ENCODE data around the gene UBE4B. TPM values are rescaled to one million over a fixed set of nuclear protein-coding genes. Genes with fewer than 3 reads are reported as not detected.

UBE4B gene
- total and polyA plus RNA-seq, 2 of the 4 experiments (the other 2 are of a cell fraction), result 26.5 to 39.3 TPM

GRCh38 chr1:10031461-10031860 is 1.3 kb upstream of the UBE4B start:
- ChIA-PET POLR2A (ENCODE audit: unreplicated experiment) (no interaction called here), CTCF (no interaction called here)
- H3K9me1 ChIP-seq (ENCODE audit: insufficient read depth, low read length), result no peaks in the 10 kb centered on the region
- H3K4me3 ChIP-seq (ENCODE audit: insufficient read depth, low read depth, low read length), result no peak overlapping the region
- no peak overlapping the region for H4K5ac ChIP-seq (ENCODE audit: low read depth, low read length)
- peaks cover 0 to 16% of the 10 kb centered on the region in 2 experiments; a peak in 2 of 4 replicates for H3K79me1 ChIP-seq (ENCODE audit: low read depth in 1 of 2, low read length in 2 of 2)
- no peak overlapping the region for H2AFZ ChIP-seq (replicated peaks; ENCODE audit: low read length, poor library complexity)
- peaks cover 6% of the 10 kb centered on the region; the same call in 1 of the 2 replicates for H3K4me1 ChIP-seq (ENCODE audit: control insufficient read depth, insufficient read depth, low read length)
- no peak overlapping the region for H3K23ac ChIP-seq (ENCODE audit: low read depth, low read length)
- no CpG with 5 or more reads among the region's 3 CpGs for WGBS, 2 experiments (ENCODE audit: extremely low coverage in 2 of 2, insufficient read length in 1 of 2)
- H4K8ac ChIP-seq (ENCODE audit: low read depth in 2 of 2, low read length in 2 of 2), result no peak overlapping the region
- in situ Hi-C loops (cut with MboI; ENCODE audit: low sequenced_read_pairs), result no loop called here
- H3K4me2 ChIP-seq (ENCODE audit: low read depth, low read length), result no peak overlapping the region
- no peak overlapping the region for H2AK5ac ChIP-seq (ENCODE audit: low read depth, low read length)
- peaks cover 5% of the 10 kb centered on the region; the same call in 1 of the 2 replicates for H4K20me1 ChIP-seq (ENCODE audit: insufficient read depth, low read length)
- no peak overlapping the region for H3K14ac ChIP-seq (replicated peaks; ENCODE audit: low read depth, low read length)
- intact Hi-C loops (cut with micrococcal nuclease), result loop anchor here (5.0 to 10.0 kb wide), 3 partner anchors 44 to 393 kb away; partner anchors contain the start of gene KIF1B
- no peak overlapping the region for H4K91ac ChIP-seq (ENCODE audit: insufficient read depth, low read depth, low read length)
- DNase-seq, result peak; percentile 75
- BruUV-seq (replicated peaks), result no TSS peak
- no peaks in the 10 kb centered on the region for H3K9me3 ChIP-seq (ENCODE audit: control insufficient read depth, insufficient read depth, low read length)
- no peak overlapping the region for H3K27ac ChIP-seq (ENCODE audit: insufficient read depth, low read length)
- H2BK120ac ChIP-seq (ENCODE audit: low read depth, low read length), result 0 out of 2 replicates have a peak overlapping the region, but pooled peaks have one; percentile 32
- H3K18ac ChIP-seq (ENCODE audit: low read depth, low read length), result no peak overlapping the region
- TF ChIP-seq FOS (IDR thresholded peaks at IDR 0.05; ENCODE audit: low read depth, low read length) (no peak), BHLHE40 (IDR thresholded peaks at IDR 0.05; ENCODE audit: low read depth, low read length) (no peak), USF2 (IDR thresholded peaks at IDR 0.05; ENCODE audit: low read depth, low read length) (no peak), SMC3 (IDR thresholded peaks at IDR 0.05; ENCODE audit: low read depth, low read length) (no peak), CEBPB (IDR thresholded peaks at IDR 0.05; ENCODE audit: low read depth, low read length) (no peak), NFE2L2 (IDR thresholded peaks at IDR 0.05; ENCODE audit: low read depth, low read length) (no peak), MAFK (IDR thresholded peaks at IDR 0.05; ENCODE audit: low read depth, low read length) (no peak), MAZ (IDR thresholded peaks at IDR 0.05; ENCODE audit: borderline replicate concordance, low read depth, low read length) (no peak), RCOR1 (IDR thresholded peaks at IDR 0.05; ENCODE audit: insufficient replicate concordance, low read length) (no peak), RAD21 (IDR thresholded peaks at IDR 0.05; ENCODE audit: low read length) (no peak), RFX5 (IDR thresholded peaks at IDR 0.05; ENCODE audit: low read depth, low read length) (no peak), POLR2A (IDR thresholded peaks at IDR 0.05; ENCODE audit: low read depth, low read length) (no peak), ELK1 (IDR thresholded peaks at IDR 0.05; ENCODE audit: borderline replicate concordance, low read depth, low read length) (no peak), CHD1 (IDR thresholded peaks at IDR 0.05; ENCODE audit: low read depth, low read length) (no peak), MXI1 (IDR thresholded peaks at IDR 0.05; ENCODE audit: borderline replicate concordance, low read depth, low read length) (no peak), CTCF (conservative IDR thresholded peaks at IDR 0.05; ENCODE audit: low read depth, low read length) (no peak)
- H3K4ac ChIP-seq (ENCODE audit: low read depth, low read length), result no peak overlapping the region
- no peak overlapping the region for H2BK5ac ChIP-seq (ENCODE audit: low read depth, low read length, poor library complexity, severe bottlenecking)
- no peak for ATAC-seq (ENCODE audit: low read depth)
- dilution Hi-C loops (cut with HindIII; ENCODE audit: low sequenced_read_pairs, unreplicated experiment), result no loop called here
- H3K36me3 ChIP-seq (ENCODE audit: control insufficient read depth, insufficient read depth, low read length), result no peaks in the 10 kb centered on the region
- no peak overlapping the region for H2BK20ac ChIP-seq (ENCODE audit: low read depth, low read length)
- H3K27me3 ChIP-seq (ENCODE audit: control insufficient read depth, insufficient read depth, low read length), result no peaks in the 10 kb centered on the region
- H3K56ac ChIP-seq (ENCODE audit: extremely low read depth, insufficient read depth, low read length), result no peak overlapping the region
- H2AK9ac ChIP-seq (replicated peaks; ENCODE audit: low read depth, low read length, poor library complexity), result no peak overlapping the region
- H2BK15ac ChIP-seq (ENCODE audit: low read depth, low read length), result no peak overlapping the region
- H3K9ac ChIP-seq (ENCODE audit: low read depth, low read length), result no peak overlapping the region
